Eye (tissue), 1 donor: ENCODE measurements around the gene STEAP2.
A peak's percentile ranks its signal among the peaks of the same experiment; 100 is the strongest.
"Not testable (repeated sequence)": the region's sequence is repeated elsewhere in the genome, so short reads cannot be mapped to it uniquely, and the experiment has no call there.

ENCODE experiments used
- DNase-seq: peaks from one replicate; pipeline ENCODE4 v3.0.0-alpha.2; 2015

The STEAP2 gene

GRCh38 chr7:90238583-90238982, 27.0 kb downstream of the STEAP2 start:
- DNase-seq: no peak

- no peak for DNase-seq
Observed at GRCh38 chr7:90239050-90239449, 27.5 kb downstream of the STEAP2 start.

DNA sequence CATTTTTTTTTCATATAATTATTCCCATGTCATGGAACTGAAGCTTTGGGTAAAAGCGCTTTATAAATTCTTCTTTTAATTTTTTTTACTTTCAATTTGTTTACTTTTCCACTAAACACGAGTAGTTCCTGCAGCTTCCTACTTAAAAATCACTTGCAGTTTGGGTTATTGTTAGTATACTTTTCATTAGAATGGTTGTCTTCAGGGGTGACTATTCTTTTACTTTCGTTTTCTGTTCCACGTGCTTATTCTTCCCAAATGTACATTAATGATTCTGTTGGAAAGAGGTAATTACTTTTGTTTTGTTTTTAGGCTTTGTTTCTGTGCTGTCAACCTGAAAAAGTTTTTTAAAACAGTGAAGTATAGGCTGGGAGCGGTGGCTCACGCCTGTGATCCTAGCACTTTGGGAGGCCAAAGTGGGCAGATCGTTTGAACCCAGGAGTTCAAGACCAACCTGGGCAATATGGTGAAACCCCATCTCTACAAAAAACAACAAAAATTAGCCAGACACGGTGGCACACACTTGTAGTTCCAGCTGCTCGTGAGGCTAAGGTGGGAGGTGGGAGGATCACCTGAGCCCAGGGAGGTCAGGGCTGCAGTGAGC, 28.2 kb downstream of the STEAP2 start:
- DNase-seq: no peak

- no peak for DNase-seq
Observed at GRCh38 chr7:90242369-90243168, 31.0 kb downstream of the STEAP2 start.

- no peak for DNase-seq
Observed at GRCh38 chr7:90243556-90243955, 32.0 kb downstream of the STEAP2 start.

GRCh38 chr7:90244565-90244908, 33.0 kb downstream of the STEAP2 start:
- no peak for DNase-seq

DNA sequence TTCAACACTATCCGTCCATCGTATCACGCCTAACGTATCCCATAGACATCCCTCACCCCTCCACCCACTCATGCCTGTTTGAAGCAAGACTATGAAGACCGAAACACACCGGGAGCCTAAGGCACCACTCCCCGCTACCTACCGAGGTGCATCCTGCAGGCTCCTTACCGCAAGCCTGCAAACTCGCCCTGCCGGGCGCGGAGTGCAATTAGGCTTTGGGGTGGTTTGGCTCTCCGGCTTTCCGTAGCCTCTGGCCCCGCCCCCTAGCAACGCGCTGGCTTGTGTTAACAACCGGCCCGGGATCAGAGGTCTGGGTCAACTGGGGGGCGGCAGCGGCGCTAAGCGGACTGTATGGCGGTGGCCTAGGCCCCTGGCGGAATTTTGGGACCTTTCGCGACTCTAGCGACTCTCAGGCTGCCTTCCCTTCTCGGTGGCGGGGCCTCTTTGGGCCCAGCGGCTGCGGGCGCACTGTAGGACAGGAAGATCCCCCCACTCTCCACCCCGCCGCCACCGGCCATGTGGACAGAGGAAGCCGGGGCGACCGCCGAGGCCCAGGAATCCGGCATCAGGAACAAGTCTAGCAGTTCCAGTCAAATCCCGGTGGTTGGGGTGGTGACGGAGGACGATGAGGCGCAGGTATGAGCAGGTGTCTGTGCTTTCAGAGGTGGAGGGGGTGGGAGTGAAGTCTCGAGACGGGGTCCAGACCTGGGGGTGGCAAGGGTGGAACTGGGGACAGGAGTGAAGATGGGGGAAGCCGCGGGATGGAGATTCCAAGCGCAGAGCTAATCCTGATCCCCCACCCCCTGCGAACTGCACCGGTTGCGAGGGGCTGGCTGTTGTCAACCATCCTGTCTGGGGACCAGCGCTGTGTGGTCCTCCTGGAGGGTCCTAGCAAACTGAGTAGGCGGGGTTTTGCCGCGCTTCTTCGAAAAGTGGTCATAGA, 33.6 kb downstream of the STEAP2 start, which contains the start of gene CFAP69:
Gene CFAP69 (plus strand): TSS at position 266 of the 943 bp plus-strand sequence. CDS start 251 bp downstream, at position 517.
- peak; percentile 98 for DNase-seq

DNA sequence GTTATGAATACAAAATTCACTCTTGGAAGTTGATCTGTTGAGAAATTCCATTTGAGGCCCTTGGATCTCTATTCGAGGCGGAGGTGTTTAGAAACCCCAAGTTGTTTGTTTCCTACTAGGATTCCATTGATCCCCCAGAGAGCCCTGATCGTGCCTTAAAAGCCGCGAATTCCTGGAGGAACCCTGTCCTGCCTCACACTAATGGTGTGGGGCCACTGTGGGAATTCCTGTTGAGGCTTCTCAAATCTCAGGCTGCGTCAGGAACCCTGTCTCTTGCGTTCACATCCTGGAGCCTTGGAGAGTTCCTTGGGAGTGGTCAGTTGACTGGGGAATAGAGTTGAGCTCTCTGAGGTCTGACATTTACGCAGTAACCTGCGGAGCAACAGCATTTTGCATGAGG, 34.6 kb downstream of the STEAP2 start:
- peak; percentile 52 for DNase-seq

DNA sequence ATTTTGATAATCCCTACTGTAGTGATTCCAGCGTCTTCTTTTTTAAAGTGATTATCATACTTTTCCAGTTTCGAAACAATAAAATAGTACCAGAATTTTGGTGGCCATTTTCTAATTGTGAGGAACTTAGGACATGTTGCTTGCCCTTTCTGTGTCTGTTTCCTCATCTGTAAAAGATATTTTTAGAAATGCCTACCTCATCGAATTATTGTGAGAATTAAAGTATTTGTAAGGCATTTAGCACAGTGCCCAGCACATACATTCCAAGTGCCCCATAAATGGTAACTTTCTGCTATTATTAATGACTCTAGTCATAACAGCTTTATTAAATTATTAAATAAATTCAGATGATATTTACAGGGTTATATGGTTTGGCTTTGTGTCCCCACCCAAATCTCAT, 37.2 kb downstream of the STEAP2 start:
- no peak for DNase-seq

DNA sequence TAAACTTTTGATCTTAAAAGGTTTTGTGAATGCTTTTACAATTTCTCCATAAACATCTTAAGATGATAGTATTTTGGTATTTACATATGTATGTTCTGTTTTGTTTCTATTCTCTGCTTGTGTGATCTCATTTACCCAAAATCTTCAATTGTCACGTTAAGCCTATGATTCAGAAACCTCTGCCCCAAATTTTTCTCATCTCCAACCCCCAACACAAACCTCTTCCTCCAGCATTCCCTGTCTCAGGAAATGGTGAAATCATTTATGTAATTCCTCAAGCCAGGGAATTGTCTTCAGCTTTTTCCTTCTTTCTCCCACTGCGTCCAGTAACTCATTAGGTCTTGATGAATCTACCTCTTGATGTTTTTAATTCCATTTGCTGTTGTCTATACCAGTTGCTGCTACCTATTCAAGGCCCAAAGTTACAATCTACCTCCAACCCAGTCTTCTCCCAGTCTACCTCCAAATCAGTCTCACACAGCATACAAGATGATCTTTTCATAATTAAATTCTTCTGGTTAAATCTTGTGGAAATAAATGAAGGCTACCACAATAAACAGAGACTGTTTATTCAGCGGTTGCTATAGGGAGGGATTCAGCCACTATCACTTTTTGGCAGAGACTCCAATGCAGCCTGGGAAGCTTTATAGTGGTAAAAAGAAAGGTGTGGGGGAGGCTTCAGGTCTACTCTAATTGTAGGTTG, 39.2 kb downstream of the STEAP2 start:
- peak; percentile 30 for DNase-seq

- no peak for DNase-seq
Observed at GRCh38 chr7:90251304-90251635, 39.7 kb downstream of the STEAP2 start.

- DNase-seq: not testable (repeated sequence)
Observed at GRCh38 chr7:90256011-90256410, 44.5 kb downstream of the STEAP2 start.

GRCh38 chr7:90256778-90257177, 45.2 kb downstream of the STEAP2 start:
- DNase-seq: no peak

DNA sequence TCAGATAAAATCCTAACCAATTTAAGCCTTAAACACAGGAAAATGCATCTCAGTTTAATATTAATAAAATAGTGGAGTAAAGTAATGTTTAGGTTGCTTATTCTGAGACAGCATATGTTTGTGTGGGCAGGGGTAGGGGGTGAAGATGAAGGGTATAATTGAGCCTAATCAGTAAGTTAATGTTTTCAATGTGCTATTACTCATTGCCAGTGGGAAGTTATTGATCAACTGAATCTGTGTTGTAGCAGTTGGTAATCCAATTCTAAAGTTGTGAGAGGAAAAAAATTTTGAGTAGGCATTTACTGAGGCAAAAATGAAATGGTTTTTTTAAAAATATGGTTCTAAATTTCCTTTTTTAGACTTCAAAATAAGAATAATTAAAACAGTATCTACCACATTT, 49.9 kb downstream of the STEAP2 start:
- no peak for DNase-seq

GRCh38 chr7:90262438-90262837, 50.9 kb downstream of the STEAP2 start:
- DNase-seq: peak; percentile 50

DNA sequence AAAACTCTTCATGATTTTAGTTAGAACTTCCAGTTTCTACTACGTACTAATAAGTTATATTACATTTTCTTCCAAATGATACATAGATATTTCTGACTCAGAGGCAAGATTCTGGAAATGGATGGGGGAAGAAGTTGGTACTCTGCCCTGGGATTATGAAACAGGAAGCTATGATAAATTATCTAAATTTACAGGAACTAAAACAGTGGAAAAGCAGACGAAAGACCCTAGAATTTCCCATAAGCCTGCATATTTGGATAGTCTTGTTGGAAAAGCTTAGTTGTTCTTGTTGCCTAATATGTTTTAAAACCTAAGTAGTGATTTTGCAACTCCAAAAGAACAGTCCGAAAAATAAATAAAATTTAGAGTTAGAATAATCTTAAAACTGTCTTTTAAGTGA, 55.3 kb downstream of the STEAP2 start:
- no peak for DNase-seq

DNA sequence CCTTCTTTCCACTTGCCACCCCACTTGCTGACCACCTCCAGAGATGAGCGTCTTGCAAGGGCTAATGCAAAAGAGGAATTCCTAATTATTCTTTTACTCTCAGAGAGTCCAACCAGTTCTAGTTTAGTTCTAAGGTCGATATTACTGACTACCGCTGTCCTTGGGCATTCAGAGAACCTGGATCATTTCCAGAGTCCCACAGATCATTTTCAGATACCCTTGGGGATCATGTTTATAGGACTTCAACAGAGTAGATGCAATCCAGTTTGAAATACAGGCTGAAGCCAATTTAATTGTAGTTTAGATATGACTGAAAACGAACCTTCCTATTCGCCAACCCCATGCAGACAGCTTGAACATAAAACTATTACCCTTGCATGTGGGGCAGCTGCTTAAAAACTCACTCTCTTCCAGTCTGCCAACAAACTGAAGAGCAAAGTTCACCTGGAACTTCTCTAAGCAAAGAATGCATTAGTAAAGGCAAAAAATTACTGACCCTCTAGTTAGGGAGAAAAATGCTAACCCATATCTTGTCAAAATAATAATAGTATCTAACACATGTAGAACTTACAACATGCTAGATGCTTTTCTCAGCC, 55.8 kb downstream of the STEAP2 start:
- no peak for DNase-seq

- no peak for DNase-seq
Observed at GRCh38 chr7:90269163-90269562, 57.6 kb downstream of the STEAP2 start.

GRCh38 chr7:90270431-90271178, 59.1 kb downstream of the STEAP2 start:
- DNase-seq: no peak

DNA sequence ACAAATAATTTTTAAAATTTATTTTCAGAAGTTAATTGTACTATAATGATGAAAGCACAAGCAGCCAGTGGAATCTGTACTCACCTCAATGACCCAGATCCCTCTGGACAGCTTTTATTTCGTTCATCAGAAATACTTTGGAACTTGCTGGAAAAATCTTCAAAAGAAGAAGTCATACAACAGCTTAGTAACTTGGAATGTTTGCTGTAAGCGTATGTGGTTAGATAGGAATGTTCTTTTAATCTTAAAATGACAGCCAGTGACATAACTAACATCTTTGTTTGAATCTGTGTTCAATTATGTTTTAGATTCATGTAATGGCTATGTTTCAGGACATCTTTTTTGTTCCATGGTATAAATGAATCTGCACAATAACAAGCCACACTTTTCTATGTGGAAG, 60.2 kb downstream of the STEAP2 start:
- DNase-seq: no peak

DNA sequence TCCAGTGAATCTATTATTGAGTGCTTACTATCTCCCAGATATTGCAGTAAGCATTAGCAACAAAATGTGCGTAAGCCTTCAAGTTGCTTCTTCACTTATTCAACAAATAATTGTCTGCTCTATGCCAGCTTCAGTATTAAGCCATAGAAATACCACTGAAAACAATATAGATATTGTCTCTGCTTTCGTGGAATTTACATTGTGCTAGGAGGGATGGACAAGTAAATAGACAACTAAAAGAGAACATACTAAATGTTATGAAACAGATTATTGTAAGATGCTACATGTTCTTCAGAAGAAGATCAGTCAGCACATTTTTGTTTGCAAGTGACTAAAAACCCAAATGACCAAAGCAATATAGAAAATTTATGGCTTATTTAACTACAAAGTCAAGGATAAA, 60.7 kb downstream of the STEAP2 start:
- DNase-seq: no peak

DNA sequence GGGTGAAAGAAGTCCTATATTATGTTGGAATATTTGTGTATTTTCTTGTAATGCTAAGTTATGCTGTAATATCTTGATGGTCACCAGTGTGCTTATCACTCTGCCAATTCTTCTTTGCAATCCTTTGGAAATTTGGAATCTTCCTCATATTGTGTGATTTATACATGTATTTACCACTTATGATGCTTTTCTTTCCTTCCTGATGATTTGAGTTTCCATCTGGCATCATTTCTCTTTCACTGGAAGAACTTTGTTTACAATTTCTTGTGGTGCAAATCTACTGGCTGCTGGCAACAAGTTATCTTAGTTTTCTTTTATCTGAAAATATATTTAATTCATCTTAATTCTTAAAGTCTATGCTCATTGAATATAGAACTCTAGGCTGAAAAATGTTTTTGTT, 62.6 kb downstream of the STEAP2 start:
- DNase-seq: no peak
